Upper lobe of left lung (tissue), 6 donors: ENCODE results near the gene BTAF1. TPM values are rescaled to one million over a fixed set of nuclear protein-coding genes. Genes with fewer than 3 reads are reported as not detected.

ENCODE experiments used
- ATAC-seq, 2 donors: fragments of 200-7000 bp; cut with Tn5 transposase; one replicate each; pipeline ENCODE4 v1.9.1; 2022; ENCODE audit warnings: mild to moderate bottlenecking in 2 of 2, moderate library complexity in 2 of 2; ENCODE audit not compliant: low FRiP score in 2 of 2
- DNase-seq, 2 donors: peaks; one replicate each; pipeline ENCODE4 v3.0.0-alpha.2; 2019 to 2020
- H3K27ac ChIP-seq, 4 donors: fragments of 200-600 bp; sonication (generic); one replicate each; pipeline ENCODE4 v1.5.1; 2016 to 2019
- H3K27me3 ChIP-seq, 4 donors: fragments of 200-600 bp; sonication (generic); one replicate each; pipeline ENCODE4 v1.5.1; 2017 to 2019
- H3K36me3 ChIP-seq, 4 donors: fragments of 200-600 bp; sonication (generic); one replicate each; pipeline ENCODE4 v1.5.1; 2016 to 2019
- H3K4me1 ChIP-seq, 4 donors: fragments of 200-600 bp; sonication (generic); one replicate each; pipeline ENCODE4 v1.5.1; 2018 to 2019
- H3K4me3 ChIP-seq, 4 donors: fragments of 200-600 bp; sonication (generic); one replicate each; pipeline ENCODE4 v1.5.1; 2017 to 2019; ENCODE audit warnings: mild to moderate bottlenecking in 2 of 4, moderate library complexity in 1 of 4
- H3K9me3 ChIP-seq, 4 donors: fragments of 200-600 bp; sonication (generic); one replicate each; pipeline ENCODE4 v1.5.1; 2018 to 2019
- EP300 ChIP-seq, 4 donors: sonication (generic); formaldehyde crosslinking; IDR thresholded peaks; one replicate each; pipeline ENCODE4 v1.5.1; 2017; ENCODE audit warnings: antibody characterized with exemption in 4 of 4, control low read depth in 2 of 4
- POLR2A ChIP-seq, 4 donors: fragments of 450-650 bp; IDR thresholded peaks; one replicate each; pipeline ENCODE4 v1.5.1; 2016 to 2017; ENCODE audit warnings: antibody characterized with exemption in 4 of 4, mild to moderate bottlenecking in 2 of 4
- POLR2AphosphoS5 ChIP-seq, 2 donors: sonication (generic); formaldehyde crosslinking; IDR thresholded peaks; one replicate each; pipeline ENCODE4 v1.5.1; 2017; ENCODE audit warnings: antibody characterized with exemption in 2 of 2
- WGBS, 2 donors: methylation state at CpG; one replicate each; pipeline ENCODE4 v1.1.5; 2017 to 2018; 5-methylcytosine and 5-hydroxymethylcytosine counted together
- total RNA-seq, 6 donors: library from RNA; depleted of rRNA in 4 of 6; stranded (reverse); fragments of >200 nt in 4 of 6; gene quantifications; one replicate each; pipeline versions ENCODE4 v1.1.0 to v1.2.1, GENCODE V29; 2016 to 2021
- TF ChIP-seq, protein P1 (sequence below), 6 experiments: fragments of 450-650 bp in 4 of 6; fragments of 200-600 bp in 2 of 6; sonication (generic) in 2 of 6; IDR thresholded peaks; one replicate each; pipeline ENCODE4 v1.5.1; 2016 to 2019; ENCODE audit warnings: antibody characterized with exemption in 6 of 6
- donor health status: DM: no; HTN: no; CAD: no; lungs with moderate emphysema.
- donor health status: DM: no; HTN: yes; CAD: no; lungs with severe emphysema.

BTAF1 gene
- total RNA-seq, 6 donors from 2014 or later = 22.0 to 68.1 (median 32.9) TPM

DNA sequence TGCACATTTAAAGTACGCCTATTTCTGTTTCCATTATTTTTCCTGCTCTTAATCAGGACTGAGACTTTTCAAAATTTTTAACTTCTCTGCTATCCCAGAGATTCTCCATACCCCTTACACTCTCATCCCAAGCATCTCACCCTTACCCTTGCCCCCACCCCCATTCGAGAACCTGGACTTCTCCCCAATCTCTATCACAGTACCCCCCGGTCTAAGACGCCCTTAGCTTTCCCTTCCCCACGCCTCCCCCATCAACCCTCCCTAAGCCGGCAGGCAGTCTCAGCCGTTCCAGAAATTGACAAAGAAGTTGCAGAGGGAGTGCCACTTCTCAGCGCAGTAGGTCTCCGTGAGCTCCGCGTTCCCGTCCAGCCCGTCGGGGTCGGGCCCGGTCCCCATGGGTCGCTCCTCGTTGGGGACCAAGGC lies 15.6 kb upstream of the BTAF1 start:
- H3K27ac ChIP-seq = peak overlapping the region; percentile 58 to 74 (median 70)
- peak overlapping the region; percentile 62 to 94 (median 78) for H3K4me3 ChIP-seq
- H3K9me3 ChIP-seq = no peaks in the 10 kb centered on the region
- H3K36me3 ChIP-seq = no peaks in the 10 kb centered on the region
- ATAC-seq (peak in 1 of 2 donors; percentile 21), DNase-seq (no peak)
- H3K4me1 ChIP-seq = peaks cover 8 to 20% (median 15%) of the 10 kb centered on the region in 4 donors
- whole genome bisulfite sequencing, 2 donors = 4 to 6% methylated on average over 15 to 18 of the region's 18 CpGs
- TF ChIP-seq POLR2A (IDR thresholded peaks at IDR 0.05) (no peak), EP300 (IDR thresholded peaks at IDR 0.05) (no peak), POLR2AphosphoS5 (IDR thresholded peaks at IDR 0.05) (no peak)
- TF ChIP-seq, protein P1, sequence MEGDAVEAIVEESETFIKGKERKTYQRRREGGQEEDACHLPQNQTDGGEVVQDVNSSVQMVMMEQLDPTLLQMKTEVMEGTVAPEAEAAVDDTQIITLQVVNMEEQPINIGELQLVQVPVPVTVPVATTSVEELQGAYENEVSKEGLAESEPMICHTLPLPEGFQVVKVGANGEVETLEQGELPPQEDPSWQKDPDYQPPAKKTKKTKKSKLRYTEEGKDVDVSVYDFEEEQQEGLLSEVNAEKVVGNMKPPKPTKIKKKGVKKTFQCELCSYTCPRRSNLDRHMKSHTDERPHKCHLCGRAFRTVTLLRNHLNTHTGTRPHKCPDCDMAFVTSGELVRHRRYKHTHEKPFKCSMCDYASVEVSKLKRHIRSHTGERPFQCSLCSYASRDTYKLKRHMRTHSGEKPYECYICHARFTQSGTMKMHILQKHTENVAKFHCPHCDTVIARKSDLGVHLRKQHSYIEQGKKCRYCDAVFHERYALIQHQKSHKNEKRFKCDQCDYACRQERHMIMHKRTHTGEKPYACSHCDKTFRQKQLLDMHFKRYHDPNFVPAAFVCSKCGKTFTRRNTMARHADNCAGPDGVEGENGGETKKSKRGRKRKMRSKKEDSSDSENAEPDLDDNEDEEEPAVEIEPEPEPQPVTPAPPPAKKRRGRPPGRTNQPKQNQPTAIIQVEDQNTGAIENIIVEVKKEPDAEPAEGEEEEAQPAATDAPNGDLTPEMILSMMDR (IDR thresholded peaks at IDR 0.05) = no peak
- no peaks in the 10 kb centered on the region for H3K27me3 ChIP-seq

DNA sequence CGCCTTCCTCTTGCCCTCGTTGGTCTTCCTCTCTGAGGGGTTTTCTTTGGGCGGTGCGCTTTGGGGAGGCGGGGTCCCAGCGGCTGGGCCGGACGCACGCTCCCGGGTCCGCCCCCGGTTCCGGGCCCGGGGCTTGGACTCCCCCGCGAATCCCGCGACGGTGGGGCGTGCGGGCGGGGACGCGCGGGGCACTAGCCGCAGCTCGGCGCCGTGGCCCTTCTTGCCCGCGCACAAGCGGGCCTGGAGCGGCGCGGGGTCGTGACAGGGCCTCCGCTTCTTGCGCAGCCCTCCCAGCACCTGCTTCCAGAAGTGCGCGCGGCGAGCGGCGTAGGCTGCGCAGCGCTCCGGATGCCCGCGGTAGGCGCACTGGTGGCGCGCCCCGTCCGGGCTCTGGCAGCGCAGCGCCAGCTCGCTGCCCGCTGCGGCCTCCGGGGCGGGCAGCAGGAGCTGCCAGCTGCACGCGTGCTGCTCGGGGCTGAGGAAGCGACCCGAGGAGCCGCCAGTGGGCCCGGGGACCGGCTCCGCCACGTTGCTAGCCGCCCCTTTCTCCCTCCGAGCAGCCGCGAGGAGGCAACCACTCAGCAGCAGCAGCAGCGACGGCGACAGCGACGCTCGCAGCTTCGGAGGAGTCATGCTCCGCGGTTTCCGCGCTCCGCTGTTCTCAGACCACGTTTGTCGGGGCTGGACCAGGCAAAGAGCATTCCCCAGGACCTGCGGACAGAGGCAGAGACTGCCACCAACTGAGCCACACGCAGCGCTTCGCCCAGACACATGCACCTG lies 15.0 kb upstream of the BTAF1 start:
- DNase-seq (peak; percentile 75 to 93), ATAC-seq (peak; percentile 93 to 96)
- 0 to 1% methylated on average over 8 to 41 of the region's 93 CpGs for WGBS, 2 donors
- peaks cover 8 to 20% (median 15%) of the 10 kb centered on the region in 4 donors for H3K4me1 ChIP-seq
- no peaks in the 10 kb centered on the region for H3K27me3 ChIP-seq
- TF ChIP-seq, protein P1 (IDR thresholded peaks at IDR 0.05) = peak; percentile 14 to 61 (median 46)
- TF ChIP-seq EP300 (IDR thresholded peaks at IDR 0.05) = no peak
- peak in 1 of 4 donors; percentile 48 for TF ChIP-seq POLR2A (IDR thresholded peaks at IDR 0.05)
- TF ChIP-seq POLR2AphosphoS5 (IDR thresholded peaks at IDR 0.05) = no peak
- peak overlapping the region; percentile 58 to 74 (median 70) for H3K27ac ChIP-seq
- no peaks in the 10 kb centered on the region for H3K9me3 ChIP-seq
- H3K4me3 ChIP-seq = peak overlapping the region; percentile 62 to 94 (median 78)
- H3K36me3 ChIP-seq = no peaks in the 10 kb centered on the region

- Histone ChIP-seq H3K27ac (peak within 1 kb of the TSS; percentile 58 to 74 (median 70)), H3K36me3 (no peaks in the 10 kb centered on the region), H3K27me3 (no peaks in the 10 kb centered on the region), H3K4me1 (peaks cover 8 to 20% (median 15%) of the 10 kb centered on the region in 4 donors), H3K4me3 (peak within 1 kb of the TSS; percentile 62 to 94 (median 78)), H3K9me3 (no peaks in the 10 kb centered on the region)
- no peak for TF ChIP-seq EP300 (IDR thresholded peaks at IDR 0.05)
- TF ChIP-seq POLR2A (IDR thresholded peaks at IDR 0.05) = no peak
- TF ChIP-seq, protein P1 (IDR thresholded peaks at IDR 0.05) = no peak
- no peak for TF ChIP-seq POLR2AphosphoS5 (IDR thresholded peaks at IDR 0.05)
- DNase-seq = no peak
- WGBS, 2 donors = 0 to 1% methylated on average over 19 of the region's 19 CpGs
- ATAC-seq = peak in 1 of 2 donors; percentile 70
Measured at GRCh38 chr10:91909117-91909677, 14.4 kb upstream of the BTAF1 start, which contains the start of gene FGFBP3. TSS of gene FGFBP3 (minus strand) at chr10:91909486. CDS start at chr10:91908969, 517 bp downstream.

GRCh38 chr10:91910467-91910866 lies 13.1 kb upstream of the BTAF1 start:
- 86 to 87% methylated on average over 4 of the region's 4 CpGs for WGBS, 2 donors
- Histone ChIP-seq H3K4me3 (no peak overlapping the region), H3K9me3 (no peaks in the 10 kb centered on the region), H3K27me3 (no peaks in the 10 kb centered on the region), H3K4me1 (peaks cover 8 to 20% (median 15%) of the 10 kb centered on the region in 4 donors), H3K36me3 (no peaks in the 10 kb centered on the region), H3K27ac (no peak overlapping the region)
- ATAC-seq (no peak), DNase-seq (no peak)
- TF ChIP-seq POLR2AphosphoS5 (IDR thresholded peaks at IDR 0.05) (no peak), EP300 (IDR thresholded peaks at IDR 0.05) (no peak), POLR2A (IDR thresholded peaks at IDR 0.05) (no peak)
- TF ChIP-seq, protein P1 (IDR thresholded peaks at IDR 0.05) = no peak
